B cell (primary cell): ENCODE results near the gene ST6GALNAC1. TPM values are rescaled to one million over a fixed set of nuclear protein-coding genes. Genes with fewer than 3 reads are reported as not detected.
A peak's percentile ranks its signal among the peaks of the same experiment; 100 is the strongest.

Source experiments
- ATAC-seq: fragments of 200-7000 bp; cut with Tn5 transposase; one replicate; pipeline ENCODE4 v1.10.0; 2021; ENCODE audit warnings: low read depth, mild to moderate bottlenecking, moderate number of reproducible peaks, moderate library complexity
- CTCF ChIA-PET: fragments of 350-600 bp; sonication (Branson Sonifier 250); formaldehyde crosslinking; loops from one replicate; lab custom pipeline; 2021; ENCODE audit warnings: antibody characterized with exemption, inconsistent platforms; lab: Charles Lee
- POLR2A ChIA-PET: fragments of 350-600 bp; sonication (Branson Sonifier 250); formaldehyde crosslinking; loops from one replicate; lab custom pipeline; 2021; ENCODE audit warnings: antibody characterized with exemption; lab: Charles Lee
- DNase-seq: peaks from one replicate; pipeline ENCODE4 v3.0.0; 2013
- H2AFZ ChIP-seq: 2 replicates; pipeline ENCODE4 v1.6.1; 2012; ENCODE audit warnings: mild to moderate bottlenecking, low read depth, low read length; ENCODE audit not compliant: insufficient read depth, poor library complexity, severe bottlenecking
- H3K27ac ChIP-seq, 2 donors: 1 replicate in 1 of 2; 2 replicates in 1 of 2; pipeline ENCODE4 v1.5.1; 2012 to 2013; ENCODE audit warnings: low read length in 2 of 2, mild to moderate bottlenecking in 2 of 2, moderate library complexity in 1 of 2
- H3K27me3 ChIP-seq, 4 experiments: fragments of 200-600 bp in 1 of 4; sonication (generic) in 1 of 4; replicated peaks in 1 of 4; 1 replicate in 2 of 4; 2 replicates in 2 of 4; pipeline versions ENCODE4 v1.6.1 to v1.7.0; 2013 to 2016; ENCODE audit warnings: low read length in 3 of 4, mild to moderate bottlenecking in 2 of 4, mixed read lengths in 1 of 4, moderate library complexity in 1 of 4; ENCODE audit not compliant: insufficient read depth in 4 of 4, control insufficient read depth in 3 of 4; ENCODE audit errors: control extremely low read depth in 1 of 4
- H3K36me3 ChIP-seq, 2 experiments: replicated peaks in 1 of 2; 1 replicate in 1 of 2; 2 replicates in 1 of 2; pipeline versions ENCODE4 v1.6.1 to v1.7.1; 2013; ENCODE audit warnings: low read length in 1 of 2; ENCODE audit not compliant: insufficient read depth in 2 of 2, control insufficient read depth in 1 of 2; ENCODE audit errors: control extremely low read depth in 1 of 2, extremely low read depth in 1 of 2
- H3K4me1 ChIP-seq, 2 donors: fragments of 200-600 bp in 1 of 2; sonication (generic) in 1 of 2; 1 replicate in 1 of 2; 2 replicates in 1 of 2; pipeline versions ENCODE4 v1.5.1 to v1.6.1; 2013 to 2017; ENCODE audit warnings: low read length in 2 of 2; ENCODE audit not compliant: control insufficient read depth in 2 of 2, insufficient read depth in 2 of 2
- H3K4me2 ChIP-seq: replicated peaks from 2 replicates; pipeline ENCODE3; 2012; ENCODE audit warnings: mild to moderate bottlenecking, low read depth, low read length; ENCODE audit not compliant: poor library complexity, severe bottlenecking
- H3K4me3 ChIP-seq, 5 experiments: fragments of 200-600 bp in 1 of 5; sonication (generic) in 1 of 5; 1 replicate in 3 of 5; 2 replicates in 2 of 5; pipeline versions ENCODE4 v1.5.1 to v1.7.0; 2011 to 2016; ENCODE audit warnings: low read length in 4 of 5, mild to moderate bottlenecking in 4 of 5, low read depth in 2 of 5, control low read depth in 1 of 5, moderate library complexity in 1 of 5; ENCODE audit not compliant: insufficient read depth in 1 of 5; ENCODE audit errors: control extremely low read depth in 1 of 5, extremely low read depth in 1 of 5
- H3K79me2 ChIP-seq: fragments of 200-600 bp; sonication (generic); one replicate; pipeline ENCODE4 v1.6.0; 2016; ENCODE audit warnings: low read length; ENCODE audit not compliant: control insufficient read depth, insufficient read depth
- H3K9ac ChIP-seq: fragments of 200-600 bp; sonication (generic); 2 replicates; pipeline ENCODE4 v1.6.1; 2017; ENCODE audit warnings: mild to moderate bottlenecking, low read length, moderate library complexity
- H3K9me3 ChIP-seq, 3 donors: one replicate each; pipeline versions ENCODE4 v1.6.1 to v1.7.1; 2013; ENCODE audit warnings: low read length in 2 of 3; ENCODE audit not compliant: control insufficient read depth in 2 of 3, insufficient read depth in 1 of 3; ENCODE audit errors: control extremely low read depth in 1 of 3
- H4K20me1 ChIP-seq: 2 replicates; pipeline ENCODE4 v1.6.0; 2012; ENCODE audit warnings: mild to moderate bottlenecking, low read length; ENCODE audit not compliant: insufficient read depth, control insufficient read depth, poor library complexity, severe bottlenecking
- H3K27ac Mint-ChIP-seq: one replicate; pipeline ENCODE4 v1.8.0; 2021; ENCODE audit warnings: mixed read lengths
- H3K27me3 Mint-ChIP-seq: one replicate; pipeline ENCODE4 v1.8.0; 2021; ENCODE audit warnings: mixed read lengths
- H3K4me1 Mint-ChIP-seq: one replicate; pipeline ENCODE4 v1.8.0; 2021; ENCODE audit warnings: mixed read lengths
- H3K4me3 Mint-ChIP-seq: one replicate; pipeline ENCODE4 v1.8.0; 2021; ENCODE audit warnings: mixed read lengths
- H3K9me3 Mint-ChIP-seq: one replicate; pipeline ENCODE4 v1.8.0; 2022; ENCODE audit warnings: mixed read lengths; ENCODE audit not compliant: insufficient read depth
- CTCF ChIP-seq: fragments of 200-600 bp; IDR thresholded peaks from one replicate; pipeline ENCODE4 v1.8.0; 2022; ENCODE audit warnings: antibody characterized with exemption, mild to moderate bottlenecking
- EZH2 ChIP-seq: IDR thresholded peaks from 2 replicates; pipeline ENCODE4 v1.6.1; 2012; ENCODE audit warnings: borderline replicate concordance, low read depth, mild to moderate bottlenecking, moderate library complexity, low read length; ENCODE audit not compliant: insufficient read depth, poor library complexity, severe bottlenecking
- WGBS: methylation state at CpG from one replicate; pipeline ENCODE4 v1.1.5; 2013; ENCODE audit warnings: missing lambda C conversion rate; ENCODE audit not compliant: insufficient coverage; 5-methylcytosine and 5-hydroxymethylcytosine counted together
- intact Hi-C: fragments of 100-400 bp; cut with micrococcal nuclease; formaldehyde crosslinking; loops from one replicate; pipeline ENCODE4 v1.10.0; 2022
- polyA plus RNA-seq: library from polyadenylated mRNA; depleted of rRNA; stranded (reverse); fragments of >200 nt; gene quantifications from 2 replicates; pipeline ENCODE4 v1.2.3, GENCODE V29; 2012
- total RNA-seq, 2 donors: library from RNA; stranded (reverse); fragments of 120-200 nt in 1 of 2; gene quantifications; 1 replicate in 1 of 2; 2 replicates in 1 of 2; pipeline versions ENCODE4 v1.2.3 to v1.2.4, GENCODE V29; 2013 to 2022

The ST6GALNAC1 gene
- total and polyA plus RNA-seq, 2 donors (not counting 1 experiment from before 2014, with no cell fraction given): not detected

- intact Hi-C loops: loop anchor here (1.0 to 5.0 kb wide), 5 partner anchors 40 to 316 kb away; partner anchors contain the start of genes JMJD6, METTL23 and MXRA7
- no peak for ATAC-seq
- Histone ChIP-seq H3K9me3 (peaks cover 0 to 12% (median 0%) of the 10 kb centered on the region in 3 donors), H3K36me3 (no peaks in the 10 kb centered on the region), H4K20me1 (no peaks in the 10 kb centered on the region), H3K4me1 (peaks cover 10 to 18% of the 10 kb centered on the region in 2 donors), H2AFZ (peak overlapping the region; percentile 90), H3K4me3 (no peak overlapping the region), H3K9ac (no peak overlapping the region), H3K27ac (peak overlapping the region in 1 of 2 donors; percentile 80), H3K4me2 (peak overlapping the region; percentile 73), H3K27me3 (peaks cover 0 to 3% (median 2%) of the 10 kb centered on the region in 4 experiments), H3K79me2 (no peaks in the 10 kb centered on the region)
- 97% methylated on average over 9 of the region's 9 CpGs for WGBS
- no peaks in the 10 kb centered on the region for H3K9me3 Mint-ChIP-seq
- TF ChIP-seq EZH2 (no peak), CTCF (no peak)
- peak overlapping the region; percentile 93 for H3K27ac Mint-ChIP-seq
- POLR2A ChIA-PET: interaction anchor here (0.8 to 1.4 kb wide), 5 partner anchors 47 to 399 kb away, joined by 3 to 6 read pairs (median 3); partner anchors contain the start of gene JMJD6
- CTCF ChIA-PET: interaction anchor here (1.3 to 1.4 kb wide), 2 partner anchors 147 to 416 kb away, joined by 3 to 4 read pairs; no protein-coding TSS in a partner anchor
- DNase-seq: no peak
- peaks cover 25% of the 10 kb centered on the region for H3K4me1 Mint-ChIP-seq
- peaks cover 15% of the 10 kb centered on the region for H3K27me3 Mint-ChIP-seq
- peak overlapping the region; percentile 92 for H3K4me3 Mint-ChIP-seq
Measured at GRCh38 chr17:76670718-76671122, 27.2 kb upstream of the ST6GALNAC1 start.

- Histone ChIP-seq H3K9ac (no peak overlapping the region), H2AFZ (peak overlapping the region; percentile 90), H3K4me3 (no peak overlapping the region), H3K36me3 (no peaks in the 10 kb centered on the region), H3K27me3 (peaks cover 0 to 5% (median 2%) of the 10 kb centered on the region in 4 experiments), H3K27ac (no peak overlapping the region), H3K4me1 (peaks cover 10 to 18% of the 10 kb centered on the region in 2 donors), H4K20me1 (no peaks in the 10 kb centered on the region), H3K4me2 (no peak overlapping the region), H3K79me2 (no peaks in the 10 kb centered on the region), H3K9me3 (peaks cover 0 to 12% (median 0%) of the 10 kb centered on the region in 3 donors)
- DNase-seq (no peak), ATAC-seq (no peak)
- 80% methylated on average over 1 of the region's 9 CpGs for WGBS
- TF ChIP-seq CTCF (no peak), EZH2 (no peak)
- no peaks in the 10 kb centered on the region for H3K9me3 Mint-ChIP-seq
- peaks cover 17% of the 10 kb centered on the region for H3K27me3 Mint-ChIP-seq
- intact Hi-C loops: loop anchor here (2.0 to 5.0 kb wide), 2 partner anchors 41 to 143 kb away; partner anchors contain the start of gene MXRA7
- H3K27ac Mint-ChIP-seq: peak overlapping the region; percentile 93
- ChIA-PET POLR2A (no interaction called here), CTCF (interaction anchor here (1.4 kb wide), 1 partner anchor 11 kb away, joined by 6 read pairs; no protein-coding TSS in a partner anchor)
- peak overlapping the region; percentile 92 for H3K4me3 Mint-ChIP-seq
- peaks cover 25% of the 10 kb centered on the region for H3K4me1 Mint-ChIP-seq
Measured at GRCh38 chr17:76670020-76670717, 26.6 kb upstream of the ST6GALNAC1 start.
